Measurements from ENCODE around the gene ZNF823.

Gene ZNF823

DNA sequence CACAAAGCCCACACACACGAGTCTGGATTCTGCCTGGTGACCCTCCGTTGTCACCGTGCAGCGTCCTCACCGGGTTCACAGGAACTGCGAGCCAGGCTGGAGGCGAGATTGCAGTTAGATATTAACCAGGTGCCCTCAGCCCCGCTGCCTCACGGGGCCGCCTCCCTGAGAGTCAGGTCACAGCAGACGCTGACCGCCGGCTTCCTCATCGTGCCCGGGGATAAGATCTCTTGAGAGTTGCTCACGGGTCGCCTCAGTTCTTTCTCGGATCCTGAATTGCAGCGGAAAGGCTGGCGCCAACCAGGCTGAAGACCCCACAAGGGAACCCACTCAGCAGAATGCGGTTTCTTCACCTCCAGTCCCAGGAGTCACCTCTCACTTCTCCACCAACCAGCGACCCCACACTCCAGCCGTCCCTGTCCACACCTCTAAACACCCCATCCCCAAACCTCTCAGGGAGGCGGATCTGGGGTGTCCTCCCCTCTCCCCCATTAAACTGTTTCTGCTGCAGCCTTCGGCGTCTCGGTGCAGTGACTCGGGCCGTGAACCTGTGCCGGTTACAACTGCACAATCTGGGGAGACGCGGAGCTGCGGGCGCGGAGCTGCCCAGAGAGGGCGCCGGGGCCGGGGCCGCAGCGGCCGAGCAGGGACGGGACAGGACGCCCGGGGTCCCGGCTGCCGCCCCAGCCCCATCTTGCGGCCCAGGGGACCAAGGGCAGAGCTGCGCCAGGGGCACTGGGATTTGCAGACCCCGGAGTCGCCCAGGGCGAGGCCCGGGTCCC is 591 bp downstream of the ZNF823 start:
- peak; percentile 13 to 16 for DNase-seq (ENCODE audit: low read depth in 2 of 2)

GRCh38 chr19:11736696-11737095 is 2.0 kb downstream of the ZNF823 start:
- peak; percentile 1 to 4 for DNase-seq (ENCODE audit: low read depth in 2 of 2)

DNA sequence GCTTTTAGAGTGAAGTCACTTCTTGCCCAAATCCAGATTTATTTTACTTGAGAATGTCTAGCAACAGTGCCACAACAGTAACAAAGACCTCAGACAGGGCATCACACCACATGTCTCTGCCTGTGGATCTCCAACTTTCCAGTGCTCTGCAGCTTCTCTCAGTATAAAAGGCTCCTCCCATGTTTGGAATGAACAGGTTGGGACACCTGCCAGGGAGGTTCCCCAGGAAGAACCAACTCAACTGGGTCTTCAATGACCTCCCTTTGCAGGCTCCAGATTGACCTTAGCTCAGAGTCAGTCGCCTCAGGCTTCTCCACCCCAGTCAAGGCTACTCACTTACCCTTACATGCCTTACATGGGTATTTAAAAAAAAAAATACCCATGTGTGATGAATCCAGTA is 3.4 kb downstream of the ZNF823 start:
- DNase-seq (ENCODE audit: low read depth in 2 of 2): no peak

DNA sequence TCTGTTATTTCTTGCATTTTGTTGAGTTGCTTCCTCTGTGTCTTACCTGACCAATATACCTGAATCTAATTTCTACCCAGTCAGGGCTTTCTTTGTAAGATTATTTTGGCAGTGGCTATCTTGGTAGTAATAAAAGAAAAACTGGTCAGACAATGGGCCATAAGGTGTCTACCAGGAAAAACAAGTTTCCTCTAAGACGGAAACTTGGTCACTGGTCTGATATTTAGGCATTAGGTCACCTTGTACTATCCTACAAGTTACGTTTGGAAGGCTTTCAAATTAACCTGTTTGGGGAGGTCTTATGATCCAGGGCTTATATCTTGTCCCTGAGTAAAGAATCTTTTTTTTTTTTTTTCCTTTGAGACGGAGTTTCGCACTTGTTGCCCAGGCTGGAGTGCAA is 9.2 kb downstream of the ZNF823 start:
- DNase-seq (ENCODE audit: low read depth in 2 of 2): no peak

DNA sequence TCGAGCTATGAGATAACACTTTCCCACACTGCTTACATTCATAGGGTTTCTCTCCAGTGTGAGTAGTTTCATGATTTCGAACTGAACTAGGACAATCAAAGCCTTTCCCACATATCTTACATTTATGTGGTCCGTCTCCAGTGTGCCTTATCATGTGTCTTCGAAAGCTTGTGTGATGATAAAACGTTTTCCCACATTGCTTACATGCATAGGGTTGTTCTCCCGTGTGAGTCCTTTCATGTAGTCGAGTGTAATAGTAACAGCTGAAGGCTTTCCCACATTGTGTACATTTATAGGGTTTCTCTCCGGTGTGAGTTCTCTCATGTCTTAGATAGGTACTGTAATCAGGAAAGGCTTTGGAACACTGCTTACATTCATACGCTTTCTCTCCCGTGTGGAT is 16.3 kb downstream of the ZNF823 start:
- DNase-seq (ENCODE audit: low read depth in 2 of 2): no peak

GRCh38 chr19:11721681-11722080 is 17.1 kb downstream of the ZNF823 start:
- DNase-seq (ENCODE audit: low read depth in 2 of 2): no peak

GRCh38 chr19:11710313-11710712 is 28.4 kb downstream of the ZNF823 start:
- DNase-seq (ENCODE audit: low read depth in 2 of 2): no peak

DNA sequence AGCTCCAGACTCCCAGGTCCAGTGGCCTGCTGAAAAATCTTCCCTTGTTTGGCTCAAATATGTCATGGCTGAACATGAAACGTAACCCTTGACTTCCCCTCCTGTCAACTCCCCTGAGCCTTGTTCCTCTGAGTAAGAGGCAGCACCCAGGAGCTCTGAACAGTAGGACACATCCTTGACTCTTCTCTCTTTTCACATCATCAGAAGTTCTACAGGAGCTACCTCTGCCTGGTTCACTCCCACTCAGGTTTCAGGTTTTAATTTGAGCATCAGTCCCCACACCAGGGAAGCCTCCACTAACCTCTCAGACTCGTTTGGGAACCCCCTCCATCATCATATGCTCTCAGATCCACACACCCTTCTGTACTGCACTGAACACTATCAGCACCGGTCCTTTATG is 30.3 kb downstream of the ZNF823 start:
- DNase-seq (ENCODE audit: low read depth in 2 of 2): no peak

DNA sequence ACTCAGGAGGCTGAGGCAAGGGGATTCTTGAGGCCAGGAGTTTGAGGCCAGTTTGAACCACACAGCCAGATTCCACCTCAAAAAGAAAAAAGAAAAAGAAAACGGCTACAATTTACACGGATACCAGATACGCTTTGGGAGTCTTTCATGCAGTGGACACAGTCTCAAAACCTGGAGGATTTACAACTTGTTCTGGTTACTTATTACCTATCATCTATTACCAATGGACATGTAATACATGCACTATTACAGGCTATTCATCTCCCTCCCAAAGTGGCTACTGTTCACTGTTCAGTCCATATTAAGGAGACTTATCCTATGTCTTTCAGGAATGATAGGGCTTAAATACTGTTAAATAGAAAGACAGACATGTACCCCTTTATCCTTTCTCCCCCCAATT is 33.3 kb downstream of the ZNF823 start:
- DNase-seq (ENCODE audit: low read depth in 2 of 2): no peak

DNA sequence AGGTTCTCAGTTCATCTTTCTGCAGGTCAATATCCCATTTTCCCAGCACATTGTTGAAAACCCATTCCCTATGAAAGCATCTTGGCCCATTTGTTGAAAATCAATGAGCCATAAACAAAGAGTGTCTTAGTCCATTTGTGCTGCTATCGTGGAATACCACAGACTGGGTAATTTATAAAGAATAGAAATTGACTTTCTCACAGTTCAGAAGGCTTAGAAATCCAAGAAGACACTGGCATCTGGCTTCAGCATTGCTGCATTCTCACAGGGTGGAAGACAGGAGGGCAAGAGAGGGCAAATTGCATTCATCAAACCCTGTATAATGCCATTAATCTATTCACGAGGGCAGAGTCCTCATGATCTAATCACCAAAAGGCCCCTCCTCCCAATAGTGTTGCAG is 34.1 kb downstream of the ZNF823 start:
- DNase-seq (ENCODE audit: low read depth in 2 of 2): no peak

- DNase-seq (ENCODE audit: low read depth in 2 of 2): no peak
Observed at GRCh38 chr19:11699931-11700794, 38.6 kb downstream of the ZNF823 start.

DNA sequence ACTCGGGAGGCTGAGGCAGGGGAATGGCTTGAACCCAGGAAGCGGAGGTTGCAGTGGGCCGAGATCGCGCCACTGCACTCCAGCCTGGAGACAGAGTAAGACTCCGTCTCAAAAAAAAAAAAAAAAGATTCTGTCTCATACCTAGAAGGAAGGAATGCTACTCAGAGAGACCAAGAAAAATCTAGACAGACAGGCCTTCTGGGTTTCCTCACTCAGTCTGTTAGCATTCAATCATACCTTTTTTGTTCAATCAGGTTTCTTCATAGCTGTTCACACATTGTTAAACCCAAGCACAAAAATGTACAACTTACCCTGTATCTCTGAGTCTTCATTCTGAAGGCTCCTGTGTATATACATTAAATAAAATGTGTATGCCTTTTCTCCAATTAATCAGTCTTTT is 40.5 kb downstream of the ZNF823 start:
- DNase-seq (ENCODE audit: low read depth in 2 of 2): no peak

- no peak for DNase-seq (ENCODE audit: low read depth in 2 of 2)
Observed at GRCh38 chr19:11697284-11697855, 41.4 kb downstream of the ZNF823 start.

GRCh38 chr19:11694533-11695439 is 44.0 kb downstream of the ZNF823 start:
- peak; percentile 84 to 94 for DNase-seq (ENCODE audit: low read depth in 2 of 2)

DNA sequence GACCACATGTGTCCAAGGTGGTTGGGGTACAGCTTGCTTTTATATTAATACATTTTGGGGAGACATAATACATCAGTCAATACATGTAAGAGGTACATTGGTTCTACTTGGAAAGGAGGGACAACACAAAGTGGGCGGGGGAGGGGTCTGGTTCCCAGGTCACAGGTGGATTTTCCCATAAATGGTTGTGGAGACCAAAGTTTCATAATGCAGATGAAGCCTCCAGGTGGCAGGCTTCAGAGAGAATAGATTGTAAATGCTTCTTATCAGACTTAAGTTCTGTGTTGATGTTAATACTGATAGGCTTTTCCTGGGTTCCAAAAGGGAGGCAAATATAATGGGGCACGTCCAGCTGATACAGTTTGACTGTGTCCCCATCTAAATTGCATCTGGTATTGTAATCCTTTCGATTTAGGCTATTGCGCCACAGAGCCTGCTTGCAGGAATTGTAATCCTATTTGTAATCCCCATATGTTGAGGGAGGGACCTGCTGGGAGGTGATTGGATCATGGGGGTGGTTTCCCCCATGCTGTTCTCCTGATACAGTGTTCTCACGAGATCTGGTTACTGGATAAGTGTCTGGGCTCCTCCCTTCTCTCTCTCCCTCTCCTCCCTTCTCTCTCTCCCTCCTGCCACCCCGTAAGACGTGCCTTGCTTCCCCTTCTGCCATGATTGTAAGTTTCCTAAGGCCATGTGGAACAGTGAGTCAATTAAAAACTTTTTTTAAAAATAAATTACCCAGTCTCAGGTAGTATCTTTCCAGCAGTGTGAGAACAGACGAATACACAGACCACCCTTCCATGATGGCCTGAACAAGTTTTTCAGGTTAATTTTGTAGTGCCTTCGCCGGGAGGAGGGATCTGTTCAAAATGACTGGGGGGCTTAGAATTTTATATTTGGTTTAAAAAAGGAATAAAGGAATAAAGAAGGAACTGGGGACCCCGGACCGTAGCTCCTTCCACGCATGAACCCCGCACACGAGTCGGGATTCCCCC is 44.9 kb downstream of the ZNF823 start:
- no peak for DNase-seq (ENCODE audit: low read depth in 2 of 2)

- DNase-seq (ENCODE audit: low read depth in 2 of 2): no peak
Observed at GRCh38 chr19:11692127-11692790, 46.5 kb downstream of the ZNF823 start.

- no peak for DNase-seq (ENCODE audit: low read depth in 2 of 2)
Observed at GRCh38 chr19:11685676-11686650, 52.8 kb downstream of the ZNF823 start.

DNA sequence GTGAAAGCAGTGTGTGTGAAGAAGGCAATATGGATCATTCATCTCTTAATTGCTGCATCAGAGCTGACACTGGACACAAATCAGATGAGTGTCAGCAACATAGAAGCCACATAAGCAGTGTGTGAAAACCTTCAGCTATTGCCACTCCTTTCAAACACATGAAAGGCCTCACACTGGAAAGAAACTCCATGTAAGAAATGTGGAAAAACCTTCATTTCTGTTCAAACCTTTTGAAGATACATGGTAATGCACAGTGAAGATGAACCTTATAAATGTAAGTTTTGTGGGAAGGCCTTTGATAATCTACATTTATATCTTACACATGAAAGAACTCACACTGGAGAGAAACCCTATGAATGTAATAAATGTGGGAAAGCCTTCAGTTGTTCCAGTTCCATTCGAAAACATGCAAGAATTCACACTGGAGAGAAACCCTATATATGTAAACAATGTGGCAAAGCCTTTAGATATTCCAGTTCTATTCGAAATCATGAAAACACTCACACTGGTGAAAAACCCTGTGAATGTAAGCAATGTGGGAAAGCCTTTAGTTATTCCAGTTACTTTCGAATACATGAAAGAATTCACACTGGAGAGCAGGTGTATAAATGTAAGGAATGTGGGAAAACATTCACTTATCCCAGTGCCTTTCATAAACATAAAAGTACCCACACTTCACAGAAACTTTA is 53.6 kb downstream of the ZNF823 start:
- DNase-seq (ENCODE audit: low read depth in 2 of 2): no peak
